Skeletal muscle satellite cell (primary cell): ENCODE data around the gene DNAJB2.

Source experiments
- H3K27me3 ChIP-seq: 2 replicates; pipeline ENCODE4 v1.7.0; 2013; ENCODE audit warnings: low read length; ENCODE audit not compliant: control insufficient read depth, insufficient read depth
- H3K36me3 ChIP-seq: 2 replicates; pipeline ENCODE4 v1.7.0; 2013; ENCODE audit warnings: mild to moderate bottlenecking, control low read depth, low read length; ENCODE audit not compliant: insufficient read depth
- H3K4me1 ChIP-seq: 2 replicates; pipeline ENCODE4 v1.7.0; 2013; ENCODE audit warnings: low read length; ENCODE audit not compliant: control insufficient read depth, insufficient read depth
- H3K4me2 ChIP-seq: 2 replicates; pipeline ENCODE4 v1.7.0; 2013; ENCODE audit warnings: mild to moderate bottlenecking, low read length
- H3K4me3 ChIP-seq: 2 replicates; pipeline ENCODE4 v1.7.0; 2013; ENCODE audit warnings: low read length
- H3K9ac ChIP-seq: 2 replicates; pipeline ENCODE4 v1.7.0; 2013; ENCODE audit warnings: mild to moderate bottlenecking, low read depth, low read length, moderate library complexity
- H3K9me3 ChIP-seq: replicated peaks from 2 replicates; pipeline ENCODE4 v1.7.0; 2013; ENCODE audit warnings: mild to moderate bottlenecking, control low read depth, low read length

Gene DNAJB2

DNA sequence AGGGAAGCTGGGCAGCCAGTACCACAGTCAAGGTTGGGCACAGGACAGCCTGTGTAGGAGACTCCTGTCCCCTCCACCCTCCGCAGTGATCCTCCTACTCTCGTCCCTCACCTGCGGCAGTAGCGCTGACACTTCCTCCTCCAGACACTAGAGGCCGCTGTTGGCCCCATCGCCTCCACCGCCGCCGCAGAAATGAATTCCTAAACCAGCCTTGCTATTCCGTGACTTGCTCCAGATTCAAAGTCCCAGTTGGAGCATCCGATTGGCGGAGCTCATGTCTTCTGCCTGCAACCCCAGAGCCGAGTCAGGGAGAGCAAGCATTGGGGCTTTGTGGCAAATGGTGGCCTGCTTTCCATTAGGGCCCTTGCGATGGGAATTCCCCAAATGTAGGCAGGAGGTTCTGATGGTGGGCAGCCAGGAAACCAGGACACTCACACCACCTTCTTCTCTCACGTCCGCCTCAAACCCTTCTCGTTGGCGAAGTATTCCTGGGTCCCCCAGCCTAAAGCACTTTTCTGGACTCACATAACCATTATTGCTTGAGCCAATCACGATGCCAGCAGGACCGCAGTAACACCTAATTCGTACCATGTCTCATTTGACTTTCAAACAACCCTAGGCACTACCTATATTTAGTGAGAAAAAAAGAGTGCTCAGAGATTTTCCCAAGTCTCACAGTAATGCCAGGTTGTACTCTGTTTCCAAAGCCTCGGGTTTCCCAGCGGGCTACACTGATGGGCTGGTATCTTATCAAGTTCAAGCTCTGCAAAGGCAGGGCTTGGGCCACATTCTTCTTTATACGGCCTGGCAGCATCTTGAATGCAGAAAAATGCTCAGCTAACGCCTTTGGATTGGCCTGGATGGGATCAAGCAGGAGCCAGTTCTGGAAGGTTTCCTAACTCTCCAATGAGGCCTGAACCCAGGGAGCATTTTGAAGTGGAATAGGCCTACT, 1.2 kb upstream of the DNAJB2 start:
- H3K4me1 ChIP-seq = peaks cover 38% of the 10 kb centered on the region
- H3K9me3 ChIP-seq = no peaks in the 10 kb centered on the region
- H3K9ac ChIP-seq = peak overlapping the region; percentile 80
- peak overlapping the region; percentile 51 for H3K4me3 ChIP-seq
- no peaks in the 10 kb centered on the region for H3K27me3 ChIP-seq
- peak overlapping the region; percentile 95 for H3K4me2 ChIP-seq
- H3K36me3 ChIP-seq = peaks cover 17% of the 10 kb centered on the region

- no peaks in the 10 kb centered on the region for H3K27me3 ChIP-seq
- peak overlapping the region; percentile 80 for H3K9ac ChIP-seq
- H3K4me1 ChIP-seq = peaks cover 34% of the 10 kb centered on the region
Measured at GRCh38 chr2:219278655-219279150, 463 bp upstream of the DNAJB2 start.

DNA sequence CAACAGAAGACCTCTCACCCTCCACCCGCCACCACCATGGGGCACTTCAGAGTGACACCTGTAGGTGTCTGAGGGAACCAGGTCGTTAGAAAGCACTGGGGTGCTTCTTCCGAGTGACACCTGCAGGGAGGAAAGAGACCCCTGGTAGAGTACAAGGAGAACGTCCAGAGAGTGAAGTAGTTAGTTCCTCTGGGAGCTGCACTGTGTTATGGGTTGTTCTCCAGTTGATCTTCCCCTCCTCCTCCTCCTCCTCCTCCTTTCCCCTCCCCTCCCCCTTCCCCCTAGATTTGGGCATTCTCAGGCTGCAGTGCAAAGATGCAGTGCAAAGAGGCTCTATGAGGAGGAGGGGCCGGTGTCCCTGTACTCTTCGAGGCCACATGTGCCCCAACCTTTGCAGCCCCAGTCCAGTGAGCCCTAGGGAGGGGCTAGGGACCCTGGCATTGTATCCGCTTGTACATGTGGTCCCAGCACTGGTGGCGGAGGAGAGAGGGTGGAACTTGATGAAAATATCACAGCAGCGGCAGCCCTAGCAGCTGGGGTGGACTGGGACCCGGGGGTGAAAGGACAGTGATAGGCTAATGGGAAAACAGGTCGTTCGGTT, 850 bp downstream of the DNAJB2 start:
- H3K4me1 ChIP-seq = peaks cover 21% of the 10 kb centered on the region
- peak overlapping the region; percentile 95 for H3K4me2 ChIP-seq
- no peaks in the 10 kb centered on the region for H3K9me3 ChIP-seq
- peak overlapping the region; percentile 90 for H3K9ac ChIP-seq
- peaks cover 31% of the 10 kb centered on the region for H3K36me3 ChIP-seq
- peak overlapping the region; percentile 73 for H3K4me3 ChIP-seq
- H3K27me3 ChIP-seq = no peaks in the 10 kb centered on the region

More at GRCh38 chr2:219278655-219279150, 463 bp upstream of the DNAJB2 start:
- peaks cover 20% of the 10 kb centered on the region for H3K36me3 ChIP-seq
- peak overlapping the region; percentile 51 for H3K4me3 ChIP-seq
- H3K4me2 ChIP-seq = peak overlapping the region; percentile 95
- no peaks in the 10 kb centered on the region for H3K9me3 ChIP-seq

- Histone ChIP-seq H3K4me2 (peak overlapping the region; percentile 95), H3K4me1 (peaks cover 27% of the 10 kb centered on the region), H3K9me3 (no peaks in the 10 kb centered on the region), H3K36me3 (peaks cover 31% of the 10 kb centered on the region), H3K9ac (peak overlapping the region; percentile 90), H3K27me3 (no peaks in the 10 kb centered on the region), H3K4me3 (peak overlapping the region; percentile 73)
Measured at GRCh38 chr2:219280651-219281050, 1.5 kb downstream of the DNAJB2 start.

DNA sequence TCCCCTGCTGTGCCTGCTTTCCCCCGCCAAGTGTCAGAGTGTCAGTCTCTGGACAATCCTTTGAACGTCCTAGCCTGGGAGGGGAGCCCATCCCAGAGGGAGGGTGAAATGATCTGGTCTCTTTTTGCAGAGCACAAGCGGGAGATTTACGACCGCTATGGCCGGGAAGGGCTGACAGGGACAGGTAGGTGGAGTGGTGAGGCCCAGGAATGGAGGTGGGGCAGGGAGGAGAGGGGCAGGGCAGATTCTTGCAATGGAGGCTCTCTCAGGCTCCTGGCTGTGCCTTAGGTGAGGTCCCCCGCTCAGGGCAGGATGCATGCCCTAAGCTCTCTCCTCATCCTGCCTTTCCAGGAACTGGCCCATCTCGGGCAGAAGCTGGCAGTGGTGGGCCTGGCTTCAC, 2.4 kb downstream of the DNAJB2 start:
- Histone ChIP-seq H3K36me3 (peaks cover 31% of the 10 kb centered on the region), H3K27me3 (no peaks in the 10 kb centered on the region), H3K9me3 (no peaks in the 10 kb centered on the region), H3K4me1 (peaks cover 35% of the 10 kb centered on the region), H3K4me3 (no peak overlapping the region), H3K4me2 (no peak overlapping the region), H3K9ac (no peak overlapping the region)

DNA sequence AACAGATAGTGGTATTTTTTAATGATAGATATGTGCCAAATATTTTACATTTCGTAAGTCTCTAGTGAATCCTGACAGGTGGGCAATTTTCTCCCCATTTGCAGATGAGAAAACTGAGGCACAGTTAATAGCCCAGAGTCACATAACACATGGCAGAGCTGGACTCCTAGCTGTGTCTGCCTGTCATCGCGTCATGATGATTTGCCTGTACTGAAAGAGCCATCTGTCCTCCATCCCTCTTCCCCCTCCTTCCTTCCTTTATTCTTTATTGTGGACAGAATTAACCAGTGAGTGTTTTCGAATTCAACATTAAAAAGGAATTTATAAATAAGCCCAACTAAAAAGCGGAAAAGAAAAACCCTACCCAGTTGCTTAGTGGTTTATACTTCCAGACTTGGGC, 3.2 kb downstream of the DNAJB2 start:
- H3K4me1 ChIP-seq = peaks cover 41% of the 10 kb centered on the region
- H3K36me3 ChIP-seq = peaks cover 31% of the 10 kb centered on the region
- H3K27me3 ChIP-seq = no peaks in the 10 kb centered on the region

DNA sequence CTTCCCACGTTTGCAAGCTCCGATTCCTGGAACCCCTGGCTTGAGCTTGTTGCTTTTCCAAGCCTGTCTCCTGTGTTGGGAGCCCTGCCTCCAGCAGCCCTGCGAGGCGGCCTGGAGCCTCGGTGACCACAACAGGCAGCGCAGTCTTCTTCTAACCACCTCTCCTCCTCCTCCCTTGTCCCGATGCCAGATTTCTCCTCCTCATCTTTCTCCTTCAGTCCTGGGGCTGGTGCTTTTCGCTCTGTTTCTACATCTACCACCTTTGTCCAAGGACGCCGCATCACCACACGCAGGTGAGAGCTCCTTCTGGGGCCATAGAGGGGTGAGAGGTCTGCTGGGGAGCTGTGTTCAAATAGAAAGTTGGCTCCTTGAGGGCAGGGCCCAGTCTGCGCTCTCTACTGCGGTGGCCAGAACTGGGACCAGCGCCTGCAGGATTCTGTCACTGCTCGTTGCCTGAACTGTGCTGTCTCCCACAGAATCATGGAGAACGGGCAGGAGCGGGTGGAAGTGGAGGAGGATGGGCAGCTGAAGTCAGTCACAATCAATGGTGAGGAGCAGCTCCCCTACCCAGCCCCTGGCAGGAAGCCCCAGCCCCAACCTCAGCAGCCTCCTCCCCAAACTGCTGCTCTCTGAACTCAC, 3.9 kb downstream of the DNAJB2 start:
- H3K36me3 ChIP-seq = peaks cover 31% of the 10 kb centered on the region
- no peaks in the 10 kb centered on the region for H3K9me3 ChIP-seq
- no peak overlapping the region for H3K4me2 ChIP-seq
- H3K4me1 ChIP-seq = peaks cover 37% of the 10 kb centered on the region
- no peak overlapping the region for H3K4me3 ChIP-seq
- H3K9ac ChIP-seq = no peak overlapping the region
- no peaks in the 10 kb centered on the region for H3K27me3 ChIP-seq

More for the DNA sequence above, 3.2 kb downstream of the DNAJB2 start:
- H3K4me3 ChIP-seq = no peak overlapping the region
- H3K9ac ChIP-seq = no peak overlapping the region
- H3K4me2 ChIP-seq = no peak overlapping the region
- H3K9me3 ChIP-seq = no peaks in the 10 kb centered on the region

DNA sequence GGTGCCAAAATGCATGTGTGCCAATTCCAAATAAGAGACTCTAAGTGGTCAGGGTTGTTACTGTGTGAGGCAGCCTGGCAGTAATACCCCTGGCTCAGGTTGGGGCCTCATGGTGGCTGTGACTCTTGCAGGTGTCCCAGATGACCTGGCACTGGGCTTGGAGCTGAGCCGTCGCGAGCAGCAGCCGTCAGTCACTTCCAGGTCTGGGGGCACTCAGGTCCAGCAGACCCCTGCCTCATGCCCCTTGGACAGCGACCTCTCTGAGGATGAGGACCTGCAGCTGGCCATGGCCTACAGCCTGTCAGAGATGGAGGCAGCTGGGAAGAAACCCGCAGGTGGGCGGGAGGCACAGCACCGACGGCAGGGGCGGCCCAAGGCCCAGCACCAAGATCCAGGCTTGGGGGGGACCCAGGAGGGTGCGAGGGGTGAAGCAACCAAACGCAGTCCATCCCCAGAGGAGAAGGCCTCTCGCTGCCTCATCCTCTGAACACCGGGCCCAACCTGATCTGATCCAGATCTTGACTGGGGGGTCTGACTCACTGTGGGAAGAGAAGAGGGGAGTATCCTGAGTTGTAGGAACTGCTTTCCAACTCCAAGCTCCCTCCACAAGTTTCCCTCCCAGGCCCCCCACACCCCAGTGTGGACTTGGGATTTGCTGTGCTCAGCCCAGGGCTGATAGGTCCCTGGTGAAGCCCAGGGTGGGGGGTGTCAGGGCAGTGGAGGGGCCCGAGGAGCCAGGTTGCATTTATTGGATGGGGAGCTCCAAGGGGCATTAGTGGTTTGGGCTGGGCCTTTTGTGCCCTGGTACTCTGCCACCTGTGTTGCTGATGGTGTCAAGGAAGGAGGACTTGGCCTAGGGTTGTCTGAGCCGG, 5.6 kb downstream of the DNAJB2 start:
- peaks cover 35% of the 10 kb centered on the region for H3K4me1 ChIP-seq
- H3K36me3 ChIP-seq = peaks cover 31% of the 10 kb centered on the region
- H3K27me3 ChIP-seq = no peaks in the 10 kb centered on the region
- H3K4me3 ChIP-seq = no peak overlapping the region
- no peaks in the 10 kb centered on the region for H3K9me3 ChIP-seq
- H3K9ac ChIP-seq = no peak overlapping the region
- no peak overlapping the region for H3K4me2 ChIP-seq

GRCh38 chr2:219285373-219285735, 6.2 kb downstream of the DNAJB2 start:
- H3K4me1 ChIP-seq = peaks cover 34% of the 10 kb centered on the region
- H3K27me3 ChIP-seq = no peaks in the 10 kb centered on the region
- H3K4me2 ChIP-seq = no peak overlapping the region
- no peaks in the 10 kb centered on the region for H3K9me3 ChIP-seq
- no peak overlapping the region for H3K9ac ChIP-seq
- H3K36me3 ChIP-seq = peaks cover 31% of the 10 kb centered on the region
- H3K4me3 ChIP-seq = no peak overlapping the region

DNA sequence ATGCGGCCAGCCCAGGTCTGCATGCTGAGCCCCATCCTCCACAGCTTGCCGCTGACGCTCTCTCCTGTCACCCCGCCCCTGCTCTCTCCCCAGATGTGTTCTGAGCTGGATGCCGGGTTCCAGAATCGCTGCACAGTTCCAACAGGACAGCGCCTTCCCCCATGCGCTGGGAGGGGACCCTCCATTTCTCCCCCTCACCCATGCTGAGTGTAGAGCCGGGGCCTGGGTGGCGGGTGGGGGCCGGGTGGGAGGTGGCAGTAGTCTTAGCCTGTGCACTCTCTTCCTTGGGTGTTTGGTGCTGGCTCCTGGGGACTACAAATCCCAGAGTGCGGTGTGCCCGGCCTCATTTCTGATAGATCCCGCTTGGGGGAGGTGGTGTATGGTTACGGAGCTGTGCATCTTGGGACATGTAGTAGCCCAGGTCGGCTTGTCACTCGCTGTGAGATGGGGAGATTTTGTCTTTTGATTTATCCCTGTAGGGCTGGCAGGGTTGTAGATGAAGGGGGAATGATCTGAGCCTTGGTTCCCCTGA, 6.8 kb downstream of the DNAJB2 start:
- no peak overlapping the region for H3K4me3 ChIP-seq
- H3K4me2 ChIP-seq = peak overlapping the region; percentile 70
- no peaks in the 10 kb centered on the region for H3K27me3 ChIP-seq
- peaks cover 34% of the 10 kb centered on the region for H3K4me1 ChIP-seq
- H3K36me3 ChIP-seq = peaks cover 26% of the 10 kb centered on the region
- peak overlapping the region; percentile 34 for H3K9ac ChIP-seq
- H3K9me3 ChIP-seq = no peaks in the 10 kb centered on the region
